Tibial artery (tissue), 4 donors: ENCODE measurements around the gene MB.

Experiments used
- DNase-seq, 2 donors: peaks; one replicate each; pipeline ENCODE4 v3.0.0-alpha.2; 2019
- H3K27ac ChIP-seq, 2 donors: fragments of 200-600 bp; sonication (generic) in 1 of 2; 1 replicate in 1 of 2; 2 replicates in 1 of 2; pipeline ENCODE4 v1.5.1; 2018 to 2019; ENCODE audit warnings: mild to moderate bottlenecking in 1 of 2
- H3K27me3 ChIP-seq, 2 donors: fragments of 200-600 bp; sonication (generic) in 1 of 2; one replicate each; pipeline versions ENCODE4 v1.5.1 to v1.6.0; 2016 to 2019
- H3K36me3 ChIP-seq, 3 donors: fragments of 200-600 bp; sonication (generic) in 2 of 3; one replicate each; pipeline ENCODE4 v1.5.1; 2016 to 2019; ENCODE audit warnings: mild to moderate bottlenecking in 2 of 3
- H3K4me1 ChIP-seq, 4 donors: fragments of 200-600 bp; sonication (generic) in 2 of 4; 1 replicate in 3 of 4; 2 replicates in 1 of 4; pipeline ENCODE4 v1.5.1; 2016 to 2019
- H3K4me3 ChIP-seq, 2 donors: fragments of 200-600 bp; sonication (generic) in 1 of 2; 1 replicate in 1 of 2; 2 replicates in 1 of 2; pipeline ENCODE4 v1.5.1; 2018 to 2019; ENCODE audit warnings: mild to moderate bottlenecking in 2 of 2
- H3K9me3 ChIP-seq, 3 donors: fragments of 200-600 bp; sonication (generic) in 1 of 3; one replicate each; pipeline ENCODE4 v1.5.1; 2016 to 2019
- CTCF ChIP-seq, 2 experiments: fragments of 200-600 bp in 1 of 2; fragments of 450-650 bp in 1 of 2; IDR thresholded peaks; one replicate each; pipeline ENCODE4 v1.5.1; 2017 to 2019; ENCODE audit warnings: antibody characterized with exemption in 2 of 2, mild to moderate bottlenecking in 1 of 2, moderate library complexity in 1 of 2
- intact Hi-C: fragments of 100-400 bp; cut with DNase I; formaldehyde crosslinking; loops from one replicate; pipeline ENCODE4 v1.15.0; 2023; ENCODE audit warnings: low total_unique reads

Gene MB

DNA sequence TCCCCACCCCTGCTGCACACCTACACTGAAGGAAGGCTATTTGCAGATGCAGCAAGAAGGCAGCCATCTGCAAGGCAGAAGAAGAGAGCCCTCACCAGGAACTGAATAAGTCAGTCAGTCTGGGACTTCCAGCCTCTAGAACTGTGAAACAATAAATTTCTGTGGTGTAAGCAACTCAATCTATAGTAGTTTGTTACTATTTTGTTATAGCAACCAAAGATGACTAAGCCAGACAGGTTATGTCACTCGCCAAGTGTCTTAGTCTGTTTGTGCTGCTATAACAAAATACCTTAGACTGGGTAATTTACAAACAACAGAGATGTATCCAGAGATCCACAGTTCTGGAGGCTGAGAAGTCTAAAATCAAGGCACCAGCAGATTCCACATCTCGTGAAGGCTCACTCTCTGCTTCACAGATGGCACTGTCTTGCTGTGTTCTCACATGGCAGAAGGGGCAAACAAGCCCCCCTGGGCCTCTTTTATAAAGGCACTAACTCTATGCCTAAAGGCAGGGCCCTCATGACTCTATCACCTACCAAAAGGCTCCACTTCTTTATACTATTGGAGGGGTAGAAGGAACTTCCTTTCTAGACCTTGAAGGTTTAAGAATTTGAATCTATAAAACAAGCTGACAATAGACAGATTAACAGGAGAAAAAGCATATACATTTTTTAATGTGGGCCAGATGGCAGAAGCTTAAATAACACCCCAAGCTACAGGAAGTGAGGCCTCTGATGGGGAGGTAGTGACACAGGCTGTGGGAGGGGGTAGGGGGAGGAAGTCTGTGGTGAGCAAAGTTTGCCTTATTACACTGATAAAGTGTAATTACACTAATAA, 43.4 kb upstream of the MB start:
- no peak for DNase-seq

DNA sequence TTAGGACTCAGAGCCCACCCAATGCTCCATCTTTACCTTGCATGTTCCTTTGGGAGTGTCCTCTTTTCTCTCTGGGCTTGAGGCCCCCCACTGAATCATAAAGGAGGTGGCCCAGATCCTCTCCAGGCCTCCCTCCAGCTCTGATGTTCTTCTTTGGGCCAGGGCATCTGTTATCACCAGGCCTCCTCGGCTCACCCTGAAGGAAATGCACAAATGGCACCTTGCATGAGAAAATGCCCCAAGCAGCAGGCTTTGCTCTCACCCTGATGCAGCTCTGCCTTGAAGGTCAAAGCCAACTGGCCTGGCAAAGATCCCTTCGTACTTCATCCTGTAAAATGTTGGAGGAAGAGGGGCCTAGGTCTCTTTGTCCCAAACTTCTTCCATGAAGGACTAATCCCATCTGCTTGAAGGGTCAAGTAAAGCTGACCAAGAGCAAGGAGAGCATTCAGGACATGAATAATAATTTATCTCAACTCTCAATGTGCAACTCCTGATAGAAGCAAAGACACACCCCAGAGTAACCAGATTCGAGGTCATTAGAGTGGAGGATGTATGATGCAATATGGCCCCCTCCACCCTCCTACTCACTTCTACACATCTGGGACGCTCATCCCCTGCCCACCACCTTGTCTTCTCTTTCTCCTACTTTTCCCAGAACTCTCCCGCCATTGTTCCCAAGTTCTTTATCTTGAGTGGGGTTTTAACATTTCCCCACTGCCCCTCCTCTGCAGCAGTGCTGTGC, 40.6 kb upstream of the MB start:
- no peaks in the 10 kb centered on the region for H3K27me3 ChIP-seq
- no peak for TF ChIP-seq CTCF (IDR thresholded peaks at IDR 0.05)
- intact Hi-C loops: no loop called here
- H3K9me3 ChIP-seq: no peaks in the 10 kb centered on the region
- H3K27ac ChIP-seq: no peak overlapping the region
- peaks cover 0 to 9% (median 2%) of the 10 kb centered on the region in 4 donors for H3K4me1 ChIP-seq
- H3K4me3 ChIP-seq: no peak overlapping the region
- DNase-seq: no peak
- H3K36me3 ChIP-seq: peaks cover 7 to 45% (median 34%) of the 10 kb centered on the region in 3 donors

More for the DNA sequence above, 43.4 kb upstream of the MB start:
- no peak overlapping the region for H3K27ac ChIP-seq
- H3K9me3 ChIP-seq: no peaks in the 10 kb centered on the region
- H3K4me1 ChIP-seq: peaks cover 0 to 29% (median 8%) of the 10 kb centered on the region in 4 donors
- no peaks in the 10 kb centered on the region for H3K27me3 ChIP-seq
- no peak overlapping the region for H3K4me3 ChIP-seq
- TF ChIP-seq CTCF (IDR thresholded peaks at IDR 0.05): no peak
- intact Hi-C loops: no loop called here
- H3K36me3 ChIP-seq: peaks cover 7 to 45% (median 34%) of the 10 kb centered on the region in 3 donors

- intact Hi-C loops: no loop called here
- H3K36me3 ChIP-seq: peaks cover 7 to 45% (median 34%) of the 10 kb centered on the region in 3 donors
- no peaks in the 10 kb centered on the region for H3K4me1 ChIP-seq
- TF ChIP-seq CTCF (IDR thresholded peaks at IDR 0.05): no peak
- no peak overlapping the region for H3K27ac ChIP-seq
- no peaks in the 10 kb centered on the region for H3K27me3 ChIP-seq
- no peak for DNase-seq
- no peaks in the 10 kb centered on the region for H3K9me3 ChIP-seq
- H3K4me3 ChIP-seq: no peak overlapping the region
Observed at GRCh38 chr22:35656284-35656752, 39.2 kb upstream of the MB start.

DNA sequence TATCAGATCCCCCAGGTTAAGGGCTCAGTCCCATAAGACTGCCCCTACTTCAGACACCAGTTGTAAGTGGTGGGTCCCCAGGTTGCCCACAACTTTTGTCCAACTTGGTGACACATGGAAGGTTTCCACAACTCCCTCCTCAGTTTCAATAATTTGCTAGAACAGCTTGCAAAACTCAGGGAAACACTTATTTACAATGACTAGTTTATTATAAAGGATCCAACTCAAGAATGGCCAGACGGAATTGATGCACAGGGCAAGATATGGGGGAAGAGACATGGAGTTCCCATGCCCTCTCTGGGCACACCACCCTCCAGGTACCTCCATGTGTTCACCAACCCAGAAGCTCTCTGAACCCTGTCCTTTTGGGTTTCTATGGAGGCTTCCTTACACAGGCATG, 36.7 kb upstream of the MB start:
- intact Hi-C loops: no loop called here
- Histone ChIP-seq H3K4me1 (peaks cover 0 to 11% (median 9%) of the 10 kb centered on the region in 4 donors), H3K27ac (no peak overlapping the region), H3K27me3 (no peaks in the 10 kb centered on the region), H3K36me3 (peaks cover 0 to 29% (median 20%) of the 10 kb centered on the region in 3 donors), H3K4me3 (no peak overlapping the region), H3K9me3 (peaks cover 0 to 3% (median 0%) of the 10 kb centered on the region in 3 donors)
- no peak for TF ChIP-seq CTCF (IDR thresholded peaks at IDR 0.05)
- no peak for DNase-seq

GRCh38 chr22:35651085-35651484, 34.0 kb upstream of the MB start:
- Histone ChIP-seq H3K4me1 (peaks cover 0 to 35% (median 24%) of the 10 kb centered on the region in 4 donors), H3K27me3 (no peaks in the 10 kb centered on the region), H3K27ac (no peak overlapping the region), H3K9me3 (peaks cover 0 to 3% (median 0%) of the 10 kb centered on the region in 3 donors), H3K4me3 (no peak overlapping the region), H3K36me3 (peaks cover 0 to 2% (median 0%) of the 10 kb centered on the region in 3 donors)
- no peak for TF ChIP-seq CTCF (IDR thresholded peaks at IDR 0.05)
- no peak for DNase-seq
- intact Hi-C loops: no loop called here
